ENCODE data around the gene KLHDC1.
"Not testable (repeated sequence)": the region's sequence is repeated elsewhere in the genome, so short reads cannot be mapped to it uniquely, and the experiment has no call there.

The KLHDC1 gene

DNA sequence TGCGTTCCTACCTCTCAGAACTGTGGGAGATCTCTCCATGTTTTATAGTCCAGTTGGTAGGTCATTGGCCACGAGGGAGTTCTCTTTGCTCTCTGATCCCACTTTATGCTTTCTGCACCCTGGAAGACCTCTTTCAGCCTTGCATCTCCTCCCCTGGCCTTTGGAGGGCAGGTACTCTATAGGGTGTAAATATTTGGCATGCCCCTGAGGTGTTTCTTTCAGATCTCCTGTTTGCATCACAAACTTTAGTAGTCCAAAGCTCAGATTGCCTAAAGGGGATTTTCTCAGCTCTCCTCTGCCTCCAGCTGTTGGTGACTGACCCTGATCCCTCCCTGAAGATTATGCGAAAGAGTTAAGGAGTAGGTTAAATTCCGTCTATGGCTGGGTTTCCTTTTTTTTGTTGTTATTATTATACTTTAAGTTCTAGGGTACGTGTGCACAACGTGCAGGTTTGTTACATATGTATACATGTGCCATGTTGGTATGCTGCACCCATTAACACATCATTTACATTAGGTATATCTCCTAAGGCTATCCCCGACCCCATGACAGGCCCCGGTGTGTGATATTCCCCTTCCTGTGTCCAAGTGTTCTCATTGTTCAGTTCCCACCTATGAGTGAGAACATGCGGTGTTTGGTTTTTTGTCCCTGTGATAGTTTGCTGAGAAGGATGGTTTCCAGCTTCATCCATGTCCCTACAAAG lies 29.0 kb downstream of the KLHDC1 start:
- H3K9me3 ChIP-seq (ENCODE audit: control insufficient read depth, insufficient read depth, low read length); H3K4me1 ChIP-seq (ENCODE audit: control insufficient read depth, insufficient read depth, low read length); H3K27ac ChIP-seq (ENCODE audit: low read length); H3K36me3 ChIP-seq (ENCODE audit: control insufficient read depth, insufficient read depth, low read length); H3K27me3 ChIP-seq (ENCODE audit: control insufficient read depth, insufficient read depth, low read length); H3K4me3 ChIP-seq (ENCODE audit: low read length); DNase-seq (ENCODE audit: low read depth, low spot score): not testable (repeated sequence)
- WGBS (ENCODE audit: insufficient coverage, insufficient read length), result no CpG with 5 or more reads among the region's 9 CpGs

DNA sequence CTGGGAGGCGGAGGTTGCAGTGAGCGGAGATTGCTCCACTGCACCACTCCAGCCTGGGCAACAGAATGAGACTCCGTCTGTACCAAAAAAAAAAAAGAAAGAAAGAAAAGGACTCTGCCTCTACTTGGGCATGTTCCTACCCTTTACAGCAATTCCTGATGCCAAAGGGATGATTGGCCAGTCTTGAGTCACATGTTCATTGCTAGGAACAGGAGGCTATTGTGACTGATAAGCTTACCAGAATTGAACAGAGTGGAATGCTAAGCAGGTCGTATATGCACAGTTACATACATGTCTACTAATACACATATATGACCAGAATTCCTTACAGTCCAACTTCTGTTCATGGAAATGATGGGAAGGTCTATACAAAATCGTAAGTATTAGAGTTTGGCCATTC lies 34.3 kb downstream of the KLHDC1 start:
- Histone ChIP-seq H3K4me3 (ENCODE audit: low read length) (no peak overlapping the region), H3K36me3 (ENCODE audit: control insufficient read depth, insufficient read depth, low read length) (no peaks in the 10 kb centered on the region), H3K9me3 (ENCODE audit: control insufficient read depth, insufficient read depth, low read length) (no peaks in the 10 kb centered on the region), H3K27me3 (ENCODE audit: control insufficient read depth, insufficient read depth, low read length) (no peaks in the 10 kb centered on the region), H3K27ac (ENCODE audit: low read length) (no peak overlapping the region), H3K4me1 (ENCODE audit: control insufficient read depth, insufficient read depth, low read length) (no peaks in the 10 kb centered on the region)
- no peak for DNase-seq (ENCODE audit: low read depth, low spot score)
- WGBS (ENCODE audit: insufficient coverage, insufficient read length), result no CpG with 5 or more reads among the region's 5 CpGs

GRCh38 chr14:49732896-49733295 lies 40.0 kb downstream of the KLHDC1 start:
- WGBS (ENCODE audit: insufficient coverage, insufficient read length), result no CpG with 5 or more reads among the region's 3 CpGs

GRCh38 chr14:49733836-49734235 lies 40.9 kb downstream of the KLHDC1 start:
- DNase-seq (ENCODE audit: low read depth, low spot score), result no peak
- H3K4me1 ChIP-seq (ENCODE audit: control insufficient read depth, insufficient read depth, low read length), result no peaks in the 10 kb centered on the region
- H3K27ac ChIP-seq (ENCODE audit: low read length), result no peak overlapping the region
- no peaks in the 10 kb centered on the region for H3K27me3 ChIP-seq (ENCODE audit: control insufficient read depth, insufficient read depth, low read length)
- H3K9me3 ChIP-seq (ENCODE audit: control insufficient read depth, insufficient read depth, low read length), result no peaks in the 10 kb centered on the region
- no peak overlapping the region for H3K4me3 ChIP-seq (ENCODE audit: low read length)
- H3K36me3 ChIP-seq (ENCODE audit: control insufficient read depth, insufficient read depth, low read length), result no peaks in the 10 kb centered on the region

More at GRCh38 chr14:49732896-49733295, 40.0 kb downstream of the KLHDC1 start:
- DNase-seq (ENCODE audit: low read depth, low spot score), result no peak
- H3K36me3 ChIP-seq (ENCODE audit: control insufficient read depth, insufficient read depth, low read length), result no peaks in the 10 kb centered on the region
- H3K4me3 ChIP-seq (ENCODE audit: low read length), result no peak overlapping the region
- no peaks in the 10 kb centered on the region for H3K27me3 ChIP-seq (ENCODE audit: control insufficient read depth, insufficient read depth, low read length)
- no peak overlapping the region for H3K27ac ChIP-seq (ENCODE audit: low read length)
- no peaks in the 10 kb centered on the region for H3K9me3 ChIP-seq (ENCODE audit: control insufficient read depth, insufficient read depth, low read length)
- H3K4me1 ChIP-seq (ENCODE audit: control insufficient read depth, insufficient read depth, low read length), result no peaks in the 10 kb centered on the region

- not testable (repeated sequence) for H3K27ac ChIP-seq (ENCODE audit: low read length); H3K27me3 ChIP-seq (ENCODE audit: control insufficient read depth, insufficient read depth, low read length); H3K4me1 ChIP-seq (ENCODE audit: control insufficient read depth, insufficient read depth, low read length); H3K4me3 ChIP-seq (ENCODE audit: low read length); H3K9me3 ChIP-seq (ENCODE audit: control insufficient read depth, insufficient read depth, low read length); H3K36me3 ChIP-seq (ENCODE audit: control insufficient read depth, insufficient read depth, low read length); DNase-seq (ENCODE audit: low read depth, low spot score)
- no CpG with 5 or more reads among the region's 4 CpGs for WGBS (ENCODE audit: insufficient coverage, insufficient read length)
These were observed 42.7 kb downstream of the KLHDC1 start for GRCh38 chr14:49735669-49736068.

GRCh38 chr14:49745191-49745590 lies 52.3 kb downstream of the KLHDC1 start:
- Histone ChIP-seq H3K27me3 (ENCODE audit: control insufficient read depth, insufficient read depth, low read length) (no peaks in the 10 kb centered on the region), H3K4me3 (ENCODE audit: low read length) (no peak overlapping the region), H3K27ac (ENCODE audit: low read length) (no peak overlapping the region), H3K4me1 (ENCODE audit: control insufficient read depth, insufficient read depth, low read length) (no peaks in the 10 kb centered on the region), H3K9me3 (ENCODE audit: control insufficient read depth, insufficient read depth, low read length) (no peaks in the 10 kb centered on the region), H3K36me3 (ENCODE audit: control insufficient read depth, insufficient read depth, low read length) (no peaks in the 10 kb centered on the region)
- no peak for DNase-seq (ENCODE audit: low read depth, low spot score)
- WGBS (ENCODE audit: insufficient coverage, insufficient read length), result no CpG with 5 or more reads among the region's 1 CpG

DNA sequence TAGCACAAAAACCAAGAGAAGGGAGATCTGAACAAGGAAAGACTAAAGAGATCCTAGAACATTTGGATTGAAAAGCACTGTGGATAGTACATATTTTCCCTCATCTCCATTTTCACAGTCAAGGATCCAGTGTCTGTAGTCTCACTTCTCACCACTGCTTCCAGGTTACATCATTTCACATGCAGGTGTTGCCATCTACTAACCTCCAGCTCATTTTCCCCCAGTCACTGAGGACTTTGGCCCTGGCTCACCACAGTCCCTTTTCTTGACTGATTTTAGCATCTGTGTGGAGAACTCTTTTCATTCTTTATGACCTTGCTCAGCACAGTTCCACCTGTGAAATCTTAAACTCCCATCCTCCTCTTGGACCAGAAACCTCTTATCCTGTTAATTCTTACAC lies 53.6 kb downstream of the KLHDC1 start:
- not testable (repeated sequence) for H3K36me3 ChIP-seq (ENCODE audit: control insufficient read depth, insufficient read depth, low read length); DNase-seq (ENCODE audit: low read depth, low spot score); H3K4me3 ChIP-seq (ENCODE audit: low read length); H3K27ac ChIP-seq (ENCODE audit: low read length); H3K4me1 ChIP-seq (ENCODE audit: control insufficient read depth, insufficient read depth, low read length); H3K27me3 ChIP-seq (ENCODE audit: control insufficient read depth, insufficient read depth, low read length); H3K9me3 ChIP-seq (ENCODE audit: control insufficient read depth, insufficient read depth, low read length)

DNA sequence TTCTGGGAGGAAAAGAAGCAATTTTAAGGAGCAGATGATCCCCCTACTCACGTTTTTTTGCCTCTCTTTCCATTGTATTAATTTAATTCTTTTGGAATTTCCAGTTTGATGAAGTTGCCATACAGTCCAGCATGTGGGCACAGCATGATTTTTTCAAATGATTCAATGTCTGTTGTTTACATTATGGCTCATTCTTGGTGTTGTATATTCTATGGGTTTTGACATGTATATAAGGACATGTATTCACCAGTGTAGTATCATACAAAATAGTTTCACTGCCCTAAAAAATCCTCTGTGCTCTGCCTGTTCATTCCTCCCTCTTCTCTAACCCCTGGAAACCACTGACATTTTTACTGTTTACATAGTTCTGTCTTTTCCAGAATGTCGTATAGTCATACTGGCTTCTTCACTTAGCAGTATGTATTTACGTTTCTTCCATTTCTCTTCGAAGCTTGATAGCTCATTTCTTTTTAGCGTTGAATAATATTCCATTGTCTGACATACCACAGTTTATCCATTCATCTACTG lies 61.7 kb downstream of the KLHDC1 start:
- no peak for DNase-seq (ENCODE audit: low read depth, low spot score)
- Histone ChIP-seq H3K27ac (ENCODE audit: low read length) (no peak overlapping the region), H3K4me3 (ENCODE audit: low read length) (no peak overlapping the region), H3K9me3 (ENCODE audit: control insufficient read depth, insufficient read depth, low read length) (no peaks in the 10 kb centered on the region), H3K27me3 (ENCODE audit: control insufficient read depth, insufficient read depth, low read length) (no peaks in the 10 kb centered on the region), H3K4me1 (ENCODE audit: control insufficient read depth, insufficient read depth, low read length) (no peaks in the 10 kb centered on the region), H3K36me3 (ENCODE audit: control insufficient read depth, insufficient read depth, low read length) (no peaks in the 10 kb centered on the region)
- no CpG with 5 or more reads among the region's 5 CpGs for WGBS (ENCODE audit: insufficient coverage, insufficient read length)

DNA sequence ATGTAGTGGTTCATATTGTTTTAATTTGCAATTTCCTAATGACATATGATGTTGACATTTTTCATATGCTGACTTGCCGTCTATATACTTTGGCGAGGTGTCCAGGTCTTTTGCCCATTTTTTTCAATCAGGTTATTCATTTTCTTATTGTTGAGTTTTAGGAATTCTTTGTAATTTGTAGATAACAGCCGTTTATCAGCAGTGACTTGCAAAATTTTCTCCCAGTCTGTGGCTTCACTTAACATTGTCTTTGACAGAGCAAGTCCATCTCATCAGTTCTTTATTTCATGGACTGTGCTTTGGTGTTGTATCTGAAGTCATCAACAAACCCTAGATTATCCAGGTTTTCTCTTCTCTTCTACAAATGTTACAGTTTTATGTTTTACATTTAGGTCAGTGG lies 62.5 kb downstream of the KLHDC1 start:
- H3K9me3 ChIP-seq (ENCODE audit: control insufficient read depth, insufficient read depth, low read length), result no peaks in the 10 kb centered on the region
- no peak for DNase-seq (ENCODE audit: low read depth, low spot score)
- no peak overlapping the region for H3K4me3 ChIP-seq (ENCODE audit: low read length)

GRCh38 chr14:49761839-49762551 lies 69.1 kb downstream of the KLHDC1 start:
- Histone ChIP-seq H3K4me3 (ENCODE audit: low read length) (no peak overlapping the region), H3K27ac (ENCODE audit: low read length) (no peak overlapping the region), H3K4me1 (ENCODE audit: control insufficient read depth, insufficient read depth, low read length) (peaks cover 2% of the 10 kb centered on the region; the same call in 1 of the 2 replicates), H3K36me3 (ENCODE audit: control insufficient read depth, insufficient read depth, low read length) (no peaks in the 10 kb centered on the region), H3K27me3 (ENCODE audit: control insufficient read depth, insufficient read depth, low read length) (no peaks in the 10 kb centered on the region), H3K9me3 (ENCODE audit: control insufficient read depth, insufficient read depth, low read length) (no peaks in the 10 kb centered on the region)
- no CpG with 5 or more reads among the region's 6 CpGs for WGBS (ENCODE audit: insufficient coverage, insufficient read length)
- DNase-seq (ENCODE audit: low read depth, low spot score), result no peak

More for the DNA sequence above, 62.5 kb downstream of the KLHDC1 start:
- Histone ChIP-seq H3K27ac (ENCODE audit: low read length) (no peak overlapping the region), H3K4me1 (ENCODE audit: control insufficient read depth, insufficient read depth, low read length) (no peaks in the 10 kb centered on the region), H3K27me3 (ENCODE audit: control insufficient read depth, insufficient read depth, low read length) (no peaks in the 10 kb centered on the region), H3K36me3 (ENCODE audit: control insufficient read depth, insufficient read depth, low read length) (no peaks in the 10 kb centered on the region)
- WGBS (ENCODE audit: insufficient coverage, insufficient read length), result no CpG with 5 or more reads among the region's 3 CpGs

GRCh38 chr14:49766839-49767238 lies 73.9 kb downstream of the KLHDC1 start:
- no peaks in the 10 kb centered on the region for H3K27me3 ChIP-seq (ENCODE audit: control insufficient read depth, insufficient read depth, low read length)
- H3K36me3 ChIP-seq (ENCODE audit: control insufficient read depth, insufficient read depth, low read length), result no peaks in the 10 kb centered on the region
- no peaks in the 10 kb centered on the region for H3K9me3 ChIP-seq (ENCODE audit: control insufficient read depth, insufficient read depth, low read length)
- no CpG with 5 or more reads among the region's 10 CpGs for WGBS (ENCODE audit: insufficient coverage, insufficient read length)
- H3K4me3 ChIP-seq (ENCODE audit: low read length), result no peak overlapping the region
- peaks cover 2% of the 10 kb centered on the region; the same call in 1 of the 2 replicates for H3K4me1 ChIP-seq (ENCODE audit: control insufficient read depth, insufficient read depth, low read length)
- DNase-seq (ENCODE audit: low read depth, low spot score), result no peak
- no peak overlapping the region for H3K27ac ChIP-seq (ENCODE audit: low read length)
